B cell (primary cell): ENCODE results near the gene TMEM97. TPM values are rescaled to one million over a fixed set of nuclear protein-coding genes. Genes with fewer than 3 reads are reported as not detected.

Source experiments
- ATAC-seq: fragments of 200-7000 bp; cut with Tn5 transposase; one replicate; pipeline ENCODE4 v1.10.0; 2021; ENCODE audit warnings: low read depth, mild to moderate bottlenecking, moderate number of reproducible peaks, moderate library complexity
- CTCF ChIA-PET: fragments of 350-600 bp; sonication (Branson Sonifier 250); formaldehyde crosslinking; loops from one replicate; lab custom pipeline; 2021; ENCODE audit warnings: antibody characterized with exemption, inconsistent platforms; lab: Charles Lee
- POLR2A ChIA-PET: fragments of 350-600 bp; sonication (Branson Sonifier 250); formaldehyde crosslinking; loops from one replicate; lab custom pipeline; 2021; ENCODE audit warnings: antibody characterized with exemption; lab: Charles Lee
- DNase-seq: peaks from one replicate; pipeline ENCODE4 v3.0.0; 2013
- H2AFZ ChIP-seq: 2 replicates; pipeline ENCODE4 v1.6.1; 2012; ENCODE audit warnings: mild to moderate bottlenecking, low read depth, low read length; ENCODE audit not compliant: insufficient read depth, poor library complexity, severe bottlenecking
- H3K27ac ChIP-seq, 2 donors: 1 replicate in 1 of 2; 2 replicates in 1 of 2; pipeline ENCODE4 v1.5.1; 2012 to 2013; ENCODE audit warnings: low read length in 2 of 2, mild to moderate bottlenecking in 2 of 2, moderate library complexity in 1 of 2
- H3K27me3 ChIP-seq, 4 experiments: fragments of 200-600 bp in 1 of 4; sonication (generic) in 1 of 4; replicated peaks in 1 of 4; 1 replicate in 2 of 4; 2 replicates in 2 of 4; pipeline versions ENCODE4 v1.6.1 to v1.7.0; 2013 to 2016; ENCODE audit warnings: low read length in 3 of 4, mild to moderate bottlenecking in 2 of 4, mixed read lengths in 1 of 4, moderate library complexity in 1 of 4; ENCODE audit not compliant: insufficient read depth in 4 of 4, control insufficient read depth in 3 of 4; ENCODE audit errors: control extremely low read depth in 1 of 4
- H3K36me3 ChIP-seq, 2 experiments: replicated peaks in 1 of 2; 1 replicate in 1 of 2; 2 replicates in 1 of 2; pipeline versions ENCODE4 v1.6.1 to v1.7.1; 2013; ENCODE audit warnings: low read length in 1 of 2; ENCODE audit not compliant: insufficient read depth in 2 of 2, control insufficient read depth in 1 of 2; ENCODE audit errors: control extremely low read depth in 1 of 2, extremely low read depth in 1 of 2
- H3K4me1 ChIP-seq, 2 donors: fragments of 200-600 bp in 1 of 2; sonication (generic) in 1 of 2; 1 replicate in 1 of 2; 2 replicates in 1 of 2; pipeline versions ENCODE4 v1.5.1 to v1.6.1; 2013 to 2017; ENCODE audit warnings: low read length in 2 of 2; ENCODE audit not compliant: control insufficient read depth in 2 of 2, insufficient read depth in 2 of 2
- H3K4me2 ChIP-seq: replicated peaks from 2 replicates; pipeline ENCODE3; 2012; ENCODE audit warnings: mild to moderate bottlenecking, low read depth, low read length; ENCODE audit not compliant: poor library complexity, severe bottlenecking
- H3K4me3 ChIP-seq, 5 experiments: fragments of 200-600 bp in 1 of 5; sonication (generic) in 1 of 5; 1 replicate in 3 of 5; 2 replicates in 2 of 5; pipeline versions ENCODE4 v1.5.1 to v1.7.0; 2011 to 2016; ENCODE audit warnings: low read length in 4 of 5, mild to moderate bottlenecking in 4 of 5, low read depth in 2 of 5, control low read depth in 1 of 5, moderate library complexity in 1 of 5; ENCODE audit not compliant: insufficient read depth in 1 of 5; ENCODE audit errors: control extremely low read depth in 1 of 5, extremely low read depth in 1 of 5
- H3K79me2 ChIP-seq: fragments of 200-600 bp; sonication (generic); one replicate; pipeline ENCODE4 v1.6.0; 2016; ENCODE audit warnings: low read length; ENCODE audit not compliant: control insufficient read depth, insufficient read depth
- H3K9ac ChIP-seq: fragments of 200-600 bp; sonication (generic); 2 replicates; pipeline ENCODE4 v1.6.1; 2017; ENCODE audit warnings: mild to moderate bottlenecking, low read length, moderate library complexity
- H3K9me3 ChIP-seq, 3 donors: one replicate each; pipeline versions ENCODE4 v1.6.1 to v1.7.1; 2013; ENCODE audit warnings: low read length in 2 of 3; ENCODE audit not compliant: control insufficient read depth in 2 of 3, insufficient read depth in 1 of 3; ENCODE audit errors: control extremely low read depth in 1 of 3
- H4K20me1 ChIP-seq: 2 replicates; pipeline ENCODE4 v1.6.0; 2012; ENCODE audit warnings: mild to moderate bottlenecking, low read length; ENCODE audit not compliant: insufficient read depth, control insufficient read depth, poor library complexity, severe bottlenecking
- H3K27ac Mint-ChIP-seq: one replicate; pipeline ENCODE4 v1.8.0; 2021; ENCODE audit warnings: mixed read lengths
- H3K27me3 Mint-ChIP-seq: one replicate; pipeline ENCODE4 v1.8.0; 2021; ENCODE audit warnings: mixed read lengths
- H3K4me1 Mint-ChIP-seq: one replicate; pipeline ENCODE4 v1.8.0; 2021; ENCODE audit warnings: mixed read lengths
- H3K4me3 Mint-ChIP-seq: one replicate; pipeline ENCODE4 v1.8.0; 2021; ENCODE audit warnings: mixed read lengths
- H3K9me3 Mint-ChIP-seq: one replicate; pipeline ENCODE4 v1.8.0; 2022; ENCODE audit warnings: mixed read lengths; ENCODE audit not compliant: insufficient read depth
- CTCF ChIP-seq: fragments of 200-600 bp; IDR thresholded peaks from one replicate; pipeline ENCODE4 v1.8.0; 2022; ENCODE audit warnings: antibody characterized with exemption, mild to moderate bottlenecking
- EZH2 ChIP-seq: IDR thresholded peaks from 2 replicates; pipeline ENCODE4 v1.6.1; 2012; ENCODE audit warnings: borderline replicate concordance, low read depth, mild to moderate bottlenecking, moderate library complexity, low read length; ENCODE audit not compliant: insufficient read depth, poor library complexity, severe bottlenecking
- WGBS: methylation state at CpG from one replicate; pipeline ENCODE4 v1.1.5; 2013; ENCODE audit warnings: missing lambda C conversion rate; ENCODE audit not compliant: insufficient coverage; 5-methylcytosine and 5-hydroxymethylcytosine counted together
- intact Hi-C: fragments of 100-400 bp; cut with micrococcal nuclease; formaldehyde crosslinking; loops from one replicate; pipeline ENCODE4 v1.10.0; 2022
- polyA plus RNA-seq: library from polyadenylated mRNA; depleted of rRNA; stranded (reverse); fragments of >200 nt; gene quantifications from 2 replicates; pipeline ENCODE4 v1.2.3, GENCODE V29; 2012
- total RNA-seq, 2 donors: library from RNA; stranded (reverse); fragments of 120-200 nt in 1 of 2; gene quantifications; 1 replicate in 1 of 2; 2 replicates in 1 of 2; pipeline versions ENCODE4 v1.2.3 to v1.2.4, GENCODE V29; 2013 to 2022

TMEM97 gene
- total and polyA plus RNA-seq, 2 donors (not counting 1 experiment from before 2014, with no cell fraction given), result 1.6 to 6.4 TPM

- intact Hi-C loops, result loop anchor here (1.0 to 5.0 kb wide), 5 partner anchors 13 to 51 kb away; partner anchors contain the start of genes IFT20, POLDIP2, SLC46A1 and TMEM97
- Mint-ChIP-seq H3K4me3 (peak overlapping the region; percentile 99), H3K9me3 (no peaks in the 10 kb centered on the region), H3K27me3 (no peaks in the 10 kb centered on the region), H3K4me1 (peaks cover 22% of the 10 kb centered on the region), H3K27ac (peak overlapping the region; percentile 96)
- Histone ChIP-seq H3K4me1 (peaks cover 14 to 23% of the 10 kb centered on the region in 2 donors), H3K4me2 (peak overlapping the region; percentile 92), H3K27ac (peak overlapping the region; percentile 53 to 71), H2AFZ (peak overlapping the region; percentile 88), H3K27me3 (no peaks in the 10 kb centered on the region), H4K20me1 (peaks cover 22% of the 10 kb centered on the region), H3K9ac (no peak overlapping the region), H3K36me3 (peaks cover 0 to 3% of the 10 kb centered on the region in 2 experiments), H3K4me3 (peak overlapping the region in 2 of 5 experiments; percentile 73 to 74), H3K9me3 (no peaks in the 10 kb centered on the region), H3K79me2 (peaks cover 8% of the 10 kb centered on the region)
- POLR2A ChIA-PET, result interaction anchor here (1.0 kb wide), 1 partner anchor 13 kb away, joined by 6 read pairs; the partner anchor contains the start of gene POLDIP2
- ATAC-seq (no peak), DNase-seq (no peak)
- CTCF ChIA-PET, result interaction anchor here (1.0 to 3.8 kb wide), 2 partner anchors 12 to 46 kb away, joined by 3 to 19 read pairs; partner anchors contain the start of gene POLDIP2
- WGBS, result 86% methylated on average over 1 of the region's 1 CpG
- TF ChIP-seq EZH2 (no peak), CTCF (no peak)
These were observed 51.7 kb downstream of the TMEM97 start for GRCh38 chr17:28370744-28371103.
